ENCODE data around the gene ARSI. TPM values are rescaled to one million over a fixed set of nuclear protein-coding genes. Genes with fewer than 3 reads are reported as not detected.

The ARSI gene
- total RNA-seq, 2 donors from 2014 or later, result 0.30 to 0.83 TPM

DNA sequence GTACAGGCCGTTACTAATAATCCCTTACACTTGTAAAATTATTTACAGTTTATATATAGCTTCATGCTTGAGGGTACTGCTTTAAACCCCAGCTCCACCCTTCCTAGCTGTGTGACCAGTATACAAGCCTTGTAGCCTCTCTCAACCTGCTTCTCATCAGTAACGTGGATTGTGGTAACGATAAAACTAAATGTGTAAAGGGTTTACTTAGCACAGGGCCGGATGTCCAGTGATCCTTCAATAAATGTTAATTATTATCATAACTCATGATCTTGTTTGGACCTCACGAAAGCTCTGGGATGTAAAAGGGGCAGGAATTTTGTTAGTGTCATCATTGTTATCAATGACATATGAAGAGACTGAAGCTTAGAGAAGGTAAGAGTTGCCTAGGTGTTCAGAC is 7.5 kb upstream of the ARSI start:
- H3K36me3 ChIP-seq, result no peaks in the 10 kb centered on the region
- TF ChIP-seq, protein P1, sequence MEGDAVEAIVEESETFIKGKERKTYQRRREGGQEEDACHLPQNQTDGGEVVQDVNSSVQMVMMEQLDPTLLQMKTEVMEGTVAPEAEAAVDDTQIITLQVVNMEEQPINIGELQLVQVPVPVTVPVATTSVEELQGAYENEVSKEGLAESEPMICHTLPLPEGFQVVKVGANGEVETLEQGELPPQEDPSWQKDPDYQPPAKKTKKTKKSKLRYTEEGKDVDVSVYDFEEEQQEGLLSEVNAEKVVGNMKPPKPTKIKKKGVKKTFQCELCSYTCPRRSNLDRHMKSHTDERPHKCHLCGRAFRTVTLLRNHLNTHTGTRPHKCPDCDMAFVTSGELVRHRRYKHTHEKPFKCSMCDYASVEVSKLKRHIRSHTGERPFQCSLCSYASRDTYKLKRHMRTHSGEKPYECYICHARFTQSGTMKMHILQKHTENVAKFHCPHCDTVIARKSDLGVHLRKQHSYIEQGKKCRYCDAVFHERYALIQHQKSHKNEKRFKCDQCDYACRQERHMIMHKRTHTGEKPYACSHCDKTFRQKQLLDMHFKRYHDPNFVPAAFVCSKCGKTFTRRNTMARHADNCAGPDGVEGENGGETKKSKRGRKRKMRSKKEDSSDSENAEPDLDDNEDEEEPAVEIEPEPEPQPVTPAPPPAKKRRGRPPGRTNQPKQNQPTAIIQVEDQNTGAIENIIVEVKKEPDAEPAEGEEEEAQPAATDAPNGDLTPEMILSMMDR (IDR thresholded peaks at IDR 0.05), result no peak
- H3K9me3 ChIP-seq, result no peaks in the 10 kb centered on the region
- no peak overlapping the region for H3K27ac ChIP-seq
- no peaks in the 10 kb centered on the region for H3K4me1 ChIP-seq
- H3K4me3 ChIP-seq, result no peak overlapping the region
- no peaks in the 10 kb centered on the region for H3K27me3 ChIP-seq
- no peak for DNase-seq (ENCODE audit: low spot score)

DNA sequence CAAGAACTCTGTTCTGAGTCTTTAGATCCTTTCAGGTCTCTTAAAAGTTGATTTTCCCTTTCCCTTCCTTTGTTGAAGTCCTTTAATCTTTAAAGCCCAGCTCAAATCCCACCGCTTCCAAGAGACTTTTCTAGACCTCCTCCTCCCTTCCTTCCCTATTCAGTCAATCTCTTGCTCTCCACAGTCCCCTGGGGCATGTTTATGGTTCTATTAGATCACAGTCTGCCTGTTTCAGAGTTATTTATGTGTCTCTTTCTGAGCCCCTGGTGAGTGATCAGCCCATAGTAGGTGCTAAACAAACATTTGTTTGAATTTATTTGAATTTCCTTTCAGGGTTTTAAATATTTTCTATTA is 7.2 kb upstream of the ARSI start:
- H3K9me3 ChIP-seq, result no peaks in the 10 kb centered on the region
- H3K27me3 ChIP-seq, result no peaks in the 10 kb centered on the region
- no peaks in the 10 kb centered on the region for H3K36me3 ChIP-seq
- no peak overlapping the region for H3K27ac ChIP-seq
- DNase-seq (ENCODE audit: low spot score), result no peak
- no peak overlapping the region for H3K4me3 ChIP-seq
- no peaks in the 10 kb centered on the region for H3K4me1 ChIP-seq
- TF ChIP-seq, protein P1 (IDR thresholded peaks at IDR 0.05), result no peak

DNA sequence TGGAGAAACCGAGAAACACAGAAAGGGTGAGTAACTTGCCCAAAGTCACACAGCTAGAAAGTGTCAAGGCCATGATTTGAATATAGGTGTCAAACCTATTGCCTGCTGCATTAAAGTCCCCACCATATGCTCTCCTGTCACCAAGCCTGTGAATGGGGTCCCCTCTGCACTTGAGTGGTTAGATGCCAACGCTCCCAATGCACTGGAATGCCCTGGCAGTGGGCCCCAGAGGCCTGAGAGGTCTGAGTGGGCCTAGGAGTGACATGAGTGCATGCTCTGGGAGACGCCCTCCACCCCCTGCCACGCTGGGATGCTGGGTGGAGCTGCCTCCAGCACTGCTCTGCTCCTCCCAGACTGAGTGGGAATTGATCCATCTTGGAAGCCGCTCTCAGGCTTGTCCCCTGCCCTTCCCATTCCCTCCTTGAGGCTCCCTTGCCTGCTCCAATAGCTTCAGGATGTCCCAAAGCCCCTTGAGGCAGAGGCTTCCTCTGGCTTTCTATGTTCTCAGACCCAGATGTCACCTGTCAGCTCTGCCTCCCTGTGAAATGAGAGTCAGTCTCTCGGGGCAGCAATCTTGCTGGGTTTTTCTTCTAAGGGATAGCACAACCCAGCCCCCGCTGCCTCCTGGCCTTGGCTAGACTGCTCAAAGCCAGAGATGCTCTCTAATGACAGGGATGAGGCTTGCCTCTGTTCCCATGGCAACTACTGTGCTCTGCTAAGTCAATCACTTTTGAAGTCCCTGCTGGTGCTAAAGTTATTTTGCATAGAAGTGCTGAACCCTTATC is 6.6 kb upstream of the ARSI start:
- Histone ChIP-seq H3K27ac (no peak overlapping the region), H3K36me3 (no peaks in the 10 kb centered on the region), H3K4me3 (no peak overlapping the region), H3K4me1 (no peaks in the 10 kb centered on the region), H3K9me3 (no peaks in the 10 kb centered on the region), H3K27me3 (no peaks in the 10 kb centered on the region)
- TF ChIP-seq, protein P1 (IDR thresholded peaks at IDR 0.05), result no peak
- DNase-seq (ENCODE audit: low spot score), result no peak

DNA sequence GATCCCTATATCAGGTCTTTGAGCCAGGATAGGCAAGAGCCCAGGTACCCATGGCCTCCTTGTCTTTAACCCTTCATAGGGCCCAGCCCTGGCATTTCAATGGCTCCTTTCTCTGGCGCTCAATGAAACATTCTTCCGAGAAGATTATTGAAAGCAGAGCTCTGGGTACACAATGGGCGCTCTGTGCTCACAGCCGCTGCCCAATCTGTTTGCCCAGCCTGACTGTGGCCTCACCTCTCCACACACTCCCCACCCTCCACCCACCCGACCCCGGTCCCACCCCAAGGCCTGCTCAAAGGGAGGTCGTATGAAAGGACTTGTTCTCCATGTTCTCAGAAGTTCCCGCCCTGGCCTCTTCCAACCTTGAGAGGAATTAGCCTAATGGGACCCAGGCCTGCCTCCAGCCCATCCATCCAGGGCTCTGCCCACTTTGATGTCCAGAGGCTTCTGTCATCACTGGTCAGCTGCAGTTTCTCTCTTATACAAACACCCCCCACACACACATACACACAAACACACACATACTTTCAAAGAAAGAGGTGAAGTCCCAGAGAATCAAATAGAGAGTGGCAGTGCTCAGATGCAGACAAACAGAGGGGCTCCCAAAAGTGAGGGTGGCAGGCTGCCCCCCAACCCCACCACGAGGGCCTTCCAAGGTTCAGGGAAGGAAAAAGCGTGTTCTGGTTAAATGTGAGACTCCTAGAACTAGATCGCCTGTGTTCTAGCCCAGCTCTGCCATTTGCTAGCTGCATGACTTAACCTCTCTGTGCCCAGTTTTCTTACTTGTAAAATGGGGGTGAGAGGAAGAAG is 5.1 kb upstream of the ARSI start:
- Histone ChIP-seq H3K4me3 (no peak overlapping the region), H3K27ac (no peak overlapping the region), H3K9me3 (no peaks in the 10 kb centered on the region), H3K27me3 (no peaks in the 10 kb centered on the region), H3K36me3 (no peaks in the 10 kb centered on the region), H3K4me1 (peaks cover 0 to 8% of the 10 kb centered on the region in 2 donors)
- DNase-seq (ENCODE audit: low spot score), result no peak
- TF ChIP-seq, protein P1 (IDR thresholded peaks at IDR 0.05), result no peak

DNA sequence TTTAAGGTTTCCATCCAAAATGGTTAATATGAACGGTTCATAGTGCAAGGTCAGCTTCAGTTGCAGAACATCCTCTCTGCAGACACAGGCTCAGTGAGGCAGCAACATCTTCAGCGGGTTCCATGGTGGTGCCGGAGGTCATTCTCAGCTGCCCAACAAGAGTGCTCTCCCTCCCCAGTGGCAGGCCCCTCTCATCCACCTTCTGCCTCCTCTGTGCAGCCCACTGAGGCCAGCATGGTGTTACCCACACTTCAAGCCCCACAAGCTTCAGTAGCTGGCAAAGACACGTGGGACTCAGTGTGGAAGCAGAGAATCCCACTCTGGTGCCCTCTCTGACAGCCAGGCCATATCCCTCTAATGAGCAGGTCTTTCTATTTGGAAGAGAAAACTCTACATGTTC is 4.1 kb upstream of the ARSI start:
- H3K36me3 ChIP-seq, result no peaks in the 10 kb centered on the region
- no peaks in the 10 kb centered on the region for H3K27me3 ChIP-seq
- H3K4me3 ChIP-seq, result no peak overlapping the region
- peaks cover 0 to 16% of the 10 kb centered on the region in 2 donors for H3K4me1 ChIP-seq
- TF ChIP-seq, protein P1 (IDR thresholded peaks at IDR 0.05), result no peak
- DNase-seq (ENCODE audit: low spot score), result no peak
- no peak overlapping the region for H3K27ac ChIP-seq
- no peaks in the 10 kb centered on the region for H3K9me3 ChIP-seq

All from right atrium auricular region (tissue), 2 donors.